GM19193 (cell line): Measurements from ENCODE around the gene CHP1.
A peak's percentile ranks its signal among the peaks of the same experiment; 100 is the strongest.

Experiments
- POLR2A ChIP-seq: IDR thresholded peaks from 4 replicates; pipeline ENCODE4 v1.6.1; 2011; ENCODE audit not compliant: insufficient read depth, insufficient read length; ENCODE audit errors: extremely low read depth

CHP1 gene

DNA sequence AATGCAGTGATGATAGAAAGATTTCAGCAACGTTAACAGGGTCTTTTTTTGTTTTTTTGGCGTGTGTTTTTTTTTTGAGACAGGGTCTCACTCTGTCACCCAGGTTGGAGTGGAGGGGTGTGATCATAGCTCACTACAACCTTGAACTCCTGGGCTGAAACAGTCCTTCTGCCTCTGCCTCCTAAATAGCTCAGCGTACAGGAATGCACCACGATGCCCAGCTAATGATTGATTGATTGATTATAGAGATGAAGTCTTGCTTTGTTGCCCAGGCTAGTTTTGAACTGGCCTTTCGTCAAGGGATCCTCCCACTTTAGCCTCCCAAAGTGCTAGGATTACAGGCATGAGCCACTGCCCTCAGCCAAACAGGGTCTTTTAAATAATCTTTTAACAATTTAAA is 7.0 kb downstream of the CHP1 start:
- no peak for TF ChIP-seq POLR2A

DNA sequence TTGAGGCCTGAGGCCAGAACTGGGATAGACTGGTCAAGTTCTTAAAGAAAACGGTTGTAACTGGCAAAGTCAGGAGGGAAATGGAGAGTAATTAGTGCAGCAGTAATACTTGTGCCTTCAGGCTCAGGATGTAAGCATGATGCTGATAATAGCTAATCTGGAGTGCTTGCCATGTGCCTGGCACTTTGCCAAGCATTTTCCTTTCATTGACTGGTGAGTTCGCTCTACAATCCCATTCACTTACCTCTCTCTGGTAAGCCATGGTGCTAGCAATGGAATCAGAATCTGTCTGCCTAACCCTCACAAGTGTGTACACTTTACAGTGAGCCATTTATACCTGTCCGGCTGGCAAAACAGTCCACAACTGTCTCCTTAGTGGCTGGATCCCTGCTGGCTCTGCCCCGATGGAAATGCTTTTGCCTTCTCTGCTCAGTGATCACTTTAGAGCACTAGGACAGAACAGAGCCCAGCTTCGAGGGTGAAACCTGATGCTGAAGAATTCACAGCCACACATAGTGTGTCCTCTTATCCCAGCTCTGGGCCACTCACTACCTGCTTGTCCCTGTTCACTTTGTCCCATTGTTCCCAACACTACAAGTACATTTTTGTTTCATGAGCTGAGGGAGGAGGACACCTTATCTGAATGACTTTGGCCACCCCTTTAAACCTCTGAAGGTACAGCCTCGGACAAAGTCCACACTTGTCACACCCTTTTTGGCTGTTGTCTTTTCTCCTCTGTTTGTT is 10.3 kb downstream of the CHP1 start:
- no peak for TF ChIP-seq POLR2A

DNA sequence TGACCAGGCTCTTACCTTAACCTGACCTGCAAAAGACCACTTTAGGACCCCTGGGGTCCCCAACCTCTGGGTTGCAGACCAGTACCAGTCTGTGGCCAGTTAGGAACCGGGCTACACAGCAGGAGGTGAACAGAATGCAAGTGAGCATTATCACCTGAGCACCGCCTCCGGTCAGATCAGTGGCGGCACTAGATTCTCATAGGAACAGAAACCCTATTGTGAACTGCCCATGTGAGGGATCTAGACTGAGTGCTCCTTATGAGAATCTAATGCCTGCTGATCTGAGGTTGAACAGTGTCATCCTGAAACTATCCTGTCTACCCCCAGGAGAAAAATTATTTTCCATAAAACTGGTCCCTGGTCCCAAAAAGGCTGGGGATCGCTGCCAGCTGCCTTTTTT is 20.3 kb downstream of the CHP1 start:
- no peak for TF ChIP-seq POLR2A

DNA sequence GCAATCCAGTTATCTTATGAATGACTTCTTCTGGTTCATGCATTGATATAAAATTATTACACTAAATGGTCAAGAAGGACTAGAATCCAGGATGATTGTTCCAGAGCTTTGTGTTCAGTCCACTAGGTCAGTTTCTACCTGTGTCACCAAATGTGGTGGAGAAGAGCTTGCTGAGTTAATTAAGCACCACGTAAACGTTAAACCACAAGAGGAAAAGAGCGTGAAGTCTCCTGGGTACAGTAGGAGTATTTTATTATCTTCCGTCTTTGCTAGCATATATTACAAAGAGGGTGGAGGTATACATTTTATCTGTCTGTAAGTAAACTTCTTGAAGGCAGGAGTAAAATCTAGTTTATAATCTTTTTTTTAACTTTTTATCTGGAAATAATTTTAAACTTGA is 23.5 kb downstream of the CHP1 start:
- no peak for TF ChIP-seq POLR2A

DNA sequence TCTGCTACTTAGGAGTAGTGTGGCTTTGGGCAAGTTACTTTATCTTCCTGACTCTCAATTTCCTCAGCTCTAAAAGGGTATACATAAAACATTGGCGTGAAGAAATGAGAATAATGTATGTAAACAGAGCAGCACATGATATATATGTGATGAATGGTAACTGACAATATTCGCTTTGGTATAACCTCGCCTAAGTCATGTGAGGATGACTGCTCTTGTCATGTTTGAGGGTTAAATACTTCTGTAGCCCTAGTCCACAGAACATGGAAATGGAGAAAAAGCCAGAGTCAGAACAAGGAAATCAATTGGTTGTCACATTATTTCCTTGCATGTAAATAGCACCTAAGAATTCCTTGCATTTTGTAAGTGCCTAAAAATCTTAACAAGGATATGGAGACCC is 25.0 kb downstream of the CHP1 start:
- TF ChIP-seq POLR2A = no peak

DNA sequence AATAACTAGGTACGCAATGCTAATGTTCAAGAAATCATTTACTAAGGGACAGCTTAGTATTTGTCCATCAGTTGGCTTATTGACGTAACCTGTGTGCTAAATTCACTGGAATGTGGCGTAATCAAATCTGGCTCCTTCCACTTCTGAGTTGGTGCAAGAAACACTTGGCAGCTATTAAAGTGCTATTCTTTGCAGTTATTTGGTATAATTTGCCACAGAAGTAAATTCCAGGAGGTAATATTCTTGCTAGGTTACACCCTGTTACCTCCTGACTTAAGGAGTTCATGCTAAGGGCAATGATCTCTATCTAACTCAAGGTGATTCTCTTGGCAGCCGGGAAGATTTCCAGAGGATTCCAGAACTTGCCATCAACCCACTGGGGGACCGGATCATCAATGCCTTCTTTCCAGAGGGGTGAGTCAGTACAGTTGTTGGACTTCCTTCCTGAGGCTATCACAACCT is 25.5 kb downstream of the CHP1 start:
- TF ChIP-seq POLR2A = no peak

DNA sequence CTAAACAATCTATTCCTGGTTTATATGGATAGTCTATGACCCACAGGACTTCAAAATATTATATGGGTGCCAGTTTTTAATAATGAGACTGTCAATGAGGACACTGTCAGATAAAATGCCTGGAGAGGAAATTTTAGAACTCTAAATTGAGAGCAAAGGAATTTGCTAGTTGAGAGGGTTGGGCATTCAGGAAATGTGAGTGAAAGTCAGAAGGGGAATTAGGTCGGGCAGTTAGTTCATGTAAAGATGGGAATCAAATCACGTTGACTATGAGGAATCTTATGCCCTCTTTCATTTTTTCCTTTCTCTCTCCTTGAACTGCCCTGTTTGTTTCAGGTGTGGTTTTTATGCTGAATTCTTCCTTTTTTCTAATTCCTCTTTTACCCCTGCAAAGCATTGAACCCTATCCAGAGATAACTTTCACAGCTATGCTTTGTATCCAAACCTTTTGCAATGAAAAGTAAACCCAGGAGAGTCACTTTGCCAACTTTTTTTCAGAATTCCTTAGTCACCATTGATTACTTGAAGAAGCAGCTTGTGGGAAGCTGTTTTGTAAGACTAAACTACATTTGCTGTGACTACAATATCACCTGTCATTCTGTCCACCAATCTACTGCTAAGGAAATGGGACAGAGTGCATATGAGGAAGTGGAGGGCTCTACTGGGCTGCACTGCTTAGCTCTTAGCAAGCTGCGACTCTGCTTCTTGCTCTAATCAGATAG is 27.8 kb downstream of the CHP1 start:
- no peak for TF ChIP-seq POLR2A

DNA sequence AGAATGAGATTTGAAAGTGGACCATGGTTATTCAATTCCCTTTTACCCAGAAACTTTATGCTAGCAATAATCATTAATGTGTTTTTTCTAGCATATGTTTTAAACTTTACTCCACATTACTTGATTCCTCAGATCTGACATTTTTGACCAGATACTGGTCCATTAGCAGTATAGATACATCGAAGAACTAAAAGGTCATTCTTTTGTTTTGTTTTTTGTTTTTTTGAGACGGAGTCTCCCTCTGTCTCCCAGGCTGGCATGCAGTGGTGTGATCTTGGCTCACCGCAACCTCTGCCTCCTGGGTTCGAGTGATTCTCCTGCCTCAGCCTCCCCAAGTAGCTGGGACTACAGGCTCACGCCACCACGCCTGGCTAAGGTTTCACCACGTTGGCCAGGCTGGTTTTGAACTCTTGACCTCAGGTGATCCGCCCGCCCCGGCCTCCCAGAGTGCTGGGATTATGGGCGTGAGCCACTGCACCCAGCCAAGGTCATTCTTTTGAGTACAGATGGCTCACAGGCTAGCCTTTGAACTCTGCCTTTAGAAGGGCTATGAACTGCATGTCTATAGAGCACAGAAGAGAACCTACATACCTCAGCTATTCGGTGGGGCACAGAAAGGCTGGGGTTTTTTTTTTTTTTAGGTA is 28.6 kb downstream of the CHP1 start:
- TF ChIP-seq POLR2A = no peak

DNA sequence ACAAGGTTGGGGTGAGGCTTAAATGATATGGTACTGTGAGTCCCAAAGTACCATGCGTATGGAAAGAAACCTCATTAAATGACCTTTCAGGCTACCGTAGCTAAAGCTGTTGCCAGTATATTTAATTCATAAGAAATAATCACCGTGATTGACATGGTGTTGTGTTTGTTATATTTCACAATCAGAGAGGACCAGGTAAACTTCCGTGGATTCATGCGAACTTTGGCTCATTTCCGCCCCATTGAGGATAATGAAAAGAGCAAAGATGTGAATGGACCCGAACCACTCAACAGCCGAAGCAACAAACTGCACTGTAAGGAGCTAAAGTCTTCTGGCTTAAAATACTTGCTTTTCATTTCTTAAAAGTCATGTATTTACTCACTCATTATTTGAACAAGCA is 31.5 kb downstream of the CHP1 start:
- TF ChIP-seq POLR2A = no peak

DNA sequence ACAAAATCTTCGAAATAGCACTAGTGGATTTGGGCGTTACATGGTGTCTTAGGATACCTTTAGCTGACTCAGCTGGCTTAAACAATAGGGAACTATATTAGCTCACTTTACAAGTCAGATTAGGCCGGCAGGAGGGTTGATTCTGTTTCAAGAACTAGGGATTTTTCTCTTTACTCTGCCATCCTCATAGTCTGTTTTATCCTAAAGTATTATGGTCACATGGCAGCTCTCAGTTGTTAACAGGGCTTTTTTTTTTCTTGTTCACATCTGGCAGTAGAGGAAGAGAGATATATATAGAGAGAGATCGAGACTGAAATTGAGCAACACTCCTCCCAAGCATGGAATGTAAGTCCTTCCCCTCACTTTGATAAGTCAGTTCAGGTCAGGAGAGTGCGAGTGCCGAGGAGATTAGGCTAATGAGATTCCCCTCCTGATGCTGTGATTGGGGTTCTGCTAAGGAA is 32.9 kb downstream of the CHP1 start:
- TF ChIP-seq POLR2A = no peak

DNA sequence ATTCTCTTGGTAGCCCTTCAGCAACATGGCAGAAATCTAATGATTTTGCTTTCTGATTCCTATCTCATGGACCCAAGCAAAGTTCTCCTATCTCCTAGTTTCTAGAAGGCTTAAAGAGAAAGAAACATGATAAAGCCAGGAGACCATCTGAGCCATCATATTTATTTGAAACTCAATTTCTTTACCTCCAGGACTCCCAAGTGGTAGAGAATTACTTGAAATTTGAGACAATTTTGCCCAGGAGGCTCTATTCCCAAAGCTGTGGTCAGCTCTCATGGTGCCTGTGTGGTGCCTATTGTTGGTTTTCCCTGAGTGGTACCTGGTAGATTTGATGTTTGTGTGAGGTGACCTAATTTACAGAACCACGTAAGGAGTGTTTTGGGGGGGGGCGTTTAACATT is 38.8 kb downstream of the CHP1 start:
- no peak for TF ChIP-seq POLR2A

DNA sequence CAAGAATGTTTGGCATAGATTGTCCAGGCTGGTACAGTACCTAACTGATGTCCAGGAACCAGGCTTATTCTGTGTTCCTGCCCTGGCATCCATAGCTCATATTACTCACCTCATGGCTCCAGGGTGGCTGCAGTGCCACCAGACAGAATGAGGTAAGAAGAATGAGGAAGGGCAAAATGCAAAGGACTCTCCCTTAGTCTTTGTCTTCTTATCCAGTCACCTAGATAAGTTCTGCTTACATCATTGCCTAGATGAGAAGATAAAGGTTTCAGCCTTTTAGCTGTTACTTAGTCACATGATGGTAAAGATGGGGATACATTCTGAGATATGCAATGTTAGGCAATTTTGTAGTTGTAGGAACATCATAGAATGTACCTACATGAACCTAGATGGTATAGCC is 45.8 kb downstream of the CHP1 start:
- TF ChIP-seq POLR2A = no peak

DNA sequence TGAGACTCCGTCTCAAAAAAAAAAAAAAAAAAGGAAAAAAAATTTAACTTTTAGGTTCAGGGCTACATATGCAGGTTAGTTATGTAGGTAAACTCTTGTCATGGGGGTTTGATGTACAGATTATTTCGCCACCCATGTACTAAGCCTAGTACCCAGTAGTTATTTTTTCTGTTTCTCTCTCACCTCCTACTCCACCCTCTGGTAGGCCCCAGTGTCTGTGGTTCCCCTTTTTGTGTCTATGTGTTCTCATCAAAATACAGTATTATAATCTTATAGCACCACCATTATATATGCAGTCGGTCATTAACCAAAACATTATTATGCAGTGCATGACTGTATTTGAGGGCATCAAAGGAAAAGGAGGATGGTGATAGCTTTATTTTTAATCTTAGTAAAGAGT is 47.3 kb downstream of the CHP1 start:
- TF ChIP-seq POLR2A = no peak

DNA sequence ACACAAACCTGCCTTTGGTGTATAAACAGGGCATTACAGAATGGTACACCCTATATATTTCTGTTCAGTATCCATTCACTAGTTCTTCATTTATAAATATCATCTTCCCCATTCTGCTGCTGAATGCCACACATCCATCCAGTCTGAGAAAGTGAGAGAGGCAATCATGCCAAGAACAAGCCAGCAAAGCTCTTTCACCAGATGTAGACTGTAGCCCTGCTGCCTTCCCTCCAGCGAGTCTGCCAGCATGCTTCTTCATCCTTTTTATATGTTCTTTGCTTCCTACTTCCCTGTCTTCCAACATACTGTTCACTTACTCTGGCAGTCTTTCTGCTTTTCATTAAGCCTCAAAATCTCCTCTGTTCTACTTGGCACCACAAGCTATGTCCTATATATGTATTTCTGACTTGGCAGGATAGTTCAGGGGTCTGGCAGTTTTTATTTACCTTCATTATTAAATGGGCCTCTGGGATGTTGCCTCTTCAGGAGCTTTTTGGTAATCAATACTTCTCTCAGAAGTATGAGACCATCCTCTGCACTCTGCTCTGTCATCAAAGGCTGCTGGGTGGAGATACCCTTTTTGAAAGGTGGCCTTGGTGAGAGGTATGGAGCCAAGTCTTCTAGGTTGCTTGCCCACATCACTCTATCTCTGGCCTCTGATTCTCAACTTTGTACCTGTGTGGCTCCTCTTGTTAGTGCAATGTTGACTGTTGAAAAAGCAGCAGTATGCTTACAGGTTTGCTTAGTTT is 48.6 kb downstream of the CHP1 start:
- no peak for TF ChIP-seq POLR2A

DNA sequence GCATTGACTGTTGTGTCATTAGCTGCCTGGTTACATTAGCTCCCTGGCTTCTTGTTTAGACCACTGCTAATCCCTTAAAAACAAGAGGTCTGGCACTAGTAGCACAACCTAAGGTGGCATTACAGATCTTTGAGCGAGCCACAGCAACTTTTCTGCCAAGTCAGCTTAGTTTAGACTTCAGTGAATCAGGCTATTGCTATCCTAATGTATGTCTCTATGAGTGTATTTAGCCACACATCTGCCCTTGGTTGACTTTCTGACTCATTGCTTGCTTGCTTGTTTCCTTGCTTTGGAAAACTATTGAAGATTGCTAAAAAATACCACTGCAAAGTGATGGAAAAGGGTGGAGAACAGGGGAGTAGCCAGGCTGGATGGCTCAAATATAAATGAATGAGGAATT is 50.2 kb downstream of the CHP1 start:
- TF ChIP-seq POLR2A = no peak

DNA sequence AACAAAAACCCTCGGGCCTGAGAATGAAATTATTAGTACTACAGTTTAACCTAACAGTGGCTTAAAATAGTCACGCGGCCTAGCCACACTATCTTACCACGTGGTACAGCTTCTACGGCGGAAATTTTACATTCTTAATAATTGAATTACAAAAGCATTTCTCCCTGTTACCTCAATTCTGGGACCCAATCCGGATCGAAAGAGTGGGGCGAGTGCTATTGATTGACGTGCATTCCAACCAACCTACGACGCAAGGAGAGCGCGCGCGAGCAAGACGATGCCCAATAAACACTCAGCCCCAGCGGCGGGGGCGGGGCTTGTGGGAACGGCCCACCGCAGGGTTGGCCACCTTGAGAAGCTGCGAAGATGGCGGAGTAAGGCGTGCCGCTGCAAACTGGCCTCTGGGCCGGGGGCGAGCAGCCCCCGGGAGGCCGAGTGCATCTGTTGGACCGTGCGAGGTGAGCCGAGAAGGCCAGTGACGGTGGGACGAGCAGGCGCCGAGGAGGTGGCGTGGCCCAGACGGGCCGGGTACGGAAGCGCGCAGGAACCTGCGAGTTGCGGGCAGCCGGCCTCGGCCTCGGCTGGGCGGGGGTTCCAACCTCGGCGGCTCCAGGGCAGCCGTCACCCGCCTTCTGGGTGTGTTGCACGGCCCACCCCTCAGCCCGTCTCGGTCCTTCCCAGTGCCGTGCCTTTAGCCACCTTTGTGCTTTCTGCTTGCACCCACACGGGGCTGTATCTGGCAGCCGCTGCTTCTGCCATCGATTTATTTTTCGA is 52.8 kb downstream of the CHP1 start:
- TF ChIP-seq POLR2A = peak; percentile 92
